Dermis lymphatic vessel endothelial cell (primary cell): Measurements from ENCODE around the gene EGFL6. TPM values are rescaled to one million over a fixed set of nuclear protein-coding genes. Genes with fewer than 3 reads are reported as not detected.

Experiments
- total RNA-seq: library from RNA; depleted of rRNA; stranded (reverse); fragments of >200 nt; gene quantifications from 2 replicates; pipeline ENCODE4 v1.2.1, GENCODE V29; 2014

Gene EGFL6
- total RNA-seq = not detected in 2 replicates

GRCh38 chrX:13569479-13570260 lies at the start of gene EGFL6:
Gene EGFL6 (plus strand): TSS chrX:13569601. CDS start chrX:13569862, 261 bp downstream.

GRCh38 chrX:13652850-13653693 lies 83.7 kb downstream of the EGFL6 start, which contains the start of gene TCEANC:
Gene TCEANC (plus strand): TSS chrX:13653141. CDS start chrX:13662509, 9,368 bp downstream.

Other genes starting within 250 kb of the EGFL6 start
- gene ATXN3L, start 249.5 kb upstream of the EGFL6 start, total RNA-seq = not detected in 2 replicates
- 2.4 and 2.8 TPM in 2 replicates for gene TCEANC, start 83.5 kb downstream of the EGFL6 start, total RNA-seq
- 19.2 and 22.1 TPM in 2 replicates for gene RAB9A, start 119.5 kb downstream of the EGFL6 start, total RNA-seq
- 12.2 and 12.3 TPM in 2 replicates for gene TRAPPC2, start 165.0 kb downstream of the EGFL6 start, total RNA-seq
- gene OFD1, start 165.1 kb downstream of the EGFL6 start, total RNA-seq = 6.6 and 6.7 TPM in 2 replicates
- 0.09 and 0.11 TPM in 2 replicates for gene GPM6B, start 247.5 kb downstream of the EGFL6 start, total RNA-seq